CMK (cell line): ENCODE data around the gene PRSS27.
"Not testable (repeated sequence)": the region's sequence is repeated elsewhere in the genome, so short reads cannot be mapped to it uniquely, and the experiment has no call there.

Experiments
- DNase-seq: peaks from one replicate; pipeline ENCODE4 v3.0.0-alpha.2; 2010; ENCODE audit warnings: low read depth

PRSS27 gene

DNA sequence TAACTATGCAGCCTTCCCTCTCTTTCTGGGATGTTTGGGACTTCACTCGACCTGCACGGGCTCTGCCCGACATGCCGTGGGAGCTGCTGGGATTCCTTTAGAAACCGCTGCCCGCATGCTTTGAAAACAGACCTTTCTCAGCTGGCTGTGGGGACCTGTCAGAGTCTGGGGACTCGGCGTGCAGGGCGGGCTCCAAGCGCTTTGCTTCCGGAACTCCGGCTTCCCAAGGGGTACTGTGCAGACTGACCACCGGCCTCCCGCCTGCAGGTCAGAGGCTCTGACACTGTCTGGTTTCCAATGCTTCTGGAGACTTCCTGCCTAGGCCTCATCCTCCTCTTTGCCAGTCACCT lies 11.8 kb downstream of the PRSS27 start:
- DNase-seq = no peak

DNA sequence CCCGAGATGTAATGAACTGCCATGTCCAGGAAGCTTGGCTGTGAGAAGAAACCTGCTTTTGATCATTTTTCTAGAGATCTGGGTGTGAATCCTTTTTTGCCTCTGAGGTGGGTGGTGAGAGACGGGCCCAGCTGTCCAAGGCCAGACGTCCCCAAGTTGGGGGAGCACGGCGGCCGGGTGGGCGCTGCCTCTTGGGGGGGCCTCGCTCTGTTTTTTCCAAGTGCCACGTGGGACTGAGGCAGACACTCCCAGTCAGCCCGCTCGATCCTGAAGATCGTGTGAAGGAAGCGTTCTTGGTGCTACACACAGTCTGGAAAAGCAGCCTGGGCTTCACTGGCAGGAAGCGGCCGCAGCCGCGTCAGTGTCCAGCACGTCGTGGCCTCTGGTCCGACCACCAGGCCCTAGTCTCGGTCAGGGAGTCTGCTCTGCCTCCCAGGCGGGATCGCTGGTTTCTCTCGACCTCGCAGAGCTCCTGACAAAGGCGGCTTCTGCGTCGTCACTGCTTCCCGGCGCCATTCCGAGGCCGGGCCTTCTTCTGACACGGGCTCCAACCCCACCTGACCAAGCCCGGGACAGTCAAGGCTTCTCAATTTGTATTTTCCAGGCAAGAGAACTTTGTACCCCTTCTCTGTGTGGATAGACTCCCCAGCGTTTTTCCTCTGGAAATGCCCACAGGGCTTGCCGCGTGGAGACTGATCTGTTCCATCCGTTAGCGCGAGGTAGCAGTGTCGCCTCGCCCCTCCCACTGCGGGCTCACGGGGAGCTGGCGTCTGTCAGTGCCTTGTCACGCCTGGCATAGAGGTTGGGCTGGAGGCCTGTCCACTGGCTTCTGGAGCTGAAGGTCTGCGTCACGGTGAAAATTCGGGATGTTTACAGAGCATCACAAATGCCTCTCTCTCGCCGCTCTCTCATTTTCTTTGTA lies 12.4 kb downstream of the PRSS27 start:
- no peak for DNase-seq

DNA sequence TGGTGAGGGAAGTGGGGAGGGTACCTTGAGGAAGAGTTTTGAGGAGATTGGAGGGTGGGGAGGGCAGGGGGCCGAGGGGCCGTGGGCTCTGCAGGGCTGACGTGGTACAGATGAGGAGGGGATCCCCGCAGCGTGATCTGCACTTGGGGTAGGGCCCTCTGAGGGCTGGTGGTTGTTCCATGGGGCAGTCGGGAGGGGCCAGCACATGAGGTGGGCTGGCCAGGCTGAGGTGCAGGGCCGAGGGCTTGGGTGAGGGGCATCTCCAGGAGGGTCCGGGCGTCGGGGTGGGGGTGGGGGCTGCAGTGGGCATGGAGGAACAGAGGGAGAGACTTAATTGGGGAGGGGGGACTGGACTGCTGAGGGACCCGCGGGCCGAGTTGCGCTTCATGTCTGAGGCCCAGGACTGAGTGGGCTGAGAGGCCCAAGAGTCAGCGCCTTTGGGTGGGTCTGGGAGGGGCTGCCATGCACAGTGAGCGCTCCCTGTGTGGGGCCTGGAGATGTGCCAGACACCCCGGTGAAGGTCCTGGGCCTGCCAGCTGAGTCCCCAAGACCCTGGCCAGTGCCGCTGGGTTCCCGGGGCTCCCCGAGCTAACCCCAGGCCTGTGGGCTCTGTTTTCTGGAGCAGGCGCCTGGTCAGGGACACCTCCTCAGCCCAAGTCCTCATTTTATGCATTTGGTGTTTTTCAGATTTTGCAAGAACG lies 13.3 kb downstream of the PRSS27 start:
- no peak for DNase-seq

DNA sequence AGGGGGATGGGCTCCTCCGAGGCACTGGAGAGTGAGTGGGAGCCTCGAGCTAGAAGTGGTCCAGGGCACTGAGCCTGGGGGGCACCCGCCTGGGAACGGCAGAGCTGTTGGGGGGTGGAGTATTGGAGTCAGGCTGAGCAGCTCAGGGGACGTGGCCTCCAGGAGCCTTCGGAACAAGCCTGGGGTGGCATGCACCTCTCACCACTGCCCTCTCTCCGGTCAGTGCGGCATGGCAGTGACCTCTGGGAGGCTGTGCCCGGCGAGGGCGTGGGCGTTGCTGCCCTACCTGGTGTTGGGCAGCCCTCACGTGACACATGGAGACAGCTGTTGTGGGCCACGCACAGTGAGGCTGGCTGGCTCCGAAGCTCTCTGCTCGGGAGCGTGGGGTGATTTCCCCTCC lies 13.9 kb downstream of the PRSS27 start:
- no peak for DNase-seq

- no peak for DNase-seq
These were observed 14.7 kb downstream of the PRSS27 start for GRCh38 chr16:2705351-2705750.

DNA sequence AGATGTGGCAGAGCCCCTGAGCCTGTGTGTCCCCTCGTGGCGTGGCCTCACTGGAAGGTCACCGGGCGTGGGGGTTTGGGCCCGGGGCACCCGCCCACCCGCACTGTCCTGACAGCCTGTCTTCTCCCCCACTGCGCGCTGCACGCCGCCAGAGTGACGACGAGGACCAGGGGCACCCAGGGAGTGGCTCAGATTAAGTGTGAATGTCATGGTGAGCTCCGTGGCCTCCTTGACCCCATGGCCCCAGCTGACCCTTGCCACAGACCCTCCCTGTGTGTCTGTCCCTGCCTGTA lies 15.1 kb downstream of the PRSS27 start:
- DNase-seq = no peak

DNA sequence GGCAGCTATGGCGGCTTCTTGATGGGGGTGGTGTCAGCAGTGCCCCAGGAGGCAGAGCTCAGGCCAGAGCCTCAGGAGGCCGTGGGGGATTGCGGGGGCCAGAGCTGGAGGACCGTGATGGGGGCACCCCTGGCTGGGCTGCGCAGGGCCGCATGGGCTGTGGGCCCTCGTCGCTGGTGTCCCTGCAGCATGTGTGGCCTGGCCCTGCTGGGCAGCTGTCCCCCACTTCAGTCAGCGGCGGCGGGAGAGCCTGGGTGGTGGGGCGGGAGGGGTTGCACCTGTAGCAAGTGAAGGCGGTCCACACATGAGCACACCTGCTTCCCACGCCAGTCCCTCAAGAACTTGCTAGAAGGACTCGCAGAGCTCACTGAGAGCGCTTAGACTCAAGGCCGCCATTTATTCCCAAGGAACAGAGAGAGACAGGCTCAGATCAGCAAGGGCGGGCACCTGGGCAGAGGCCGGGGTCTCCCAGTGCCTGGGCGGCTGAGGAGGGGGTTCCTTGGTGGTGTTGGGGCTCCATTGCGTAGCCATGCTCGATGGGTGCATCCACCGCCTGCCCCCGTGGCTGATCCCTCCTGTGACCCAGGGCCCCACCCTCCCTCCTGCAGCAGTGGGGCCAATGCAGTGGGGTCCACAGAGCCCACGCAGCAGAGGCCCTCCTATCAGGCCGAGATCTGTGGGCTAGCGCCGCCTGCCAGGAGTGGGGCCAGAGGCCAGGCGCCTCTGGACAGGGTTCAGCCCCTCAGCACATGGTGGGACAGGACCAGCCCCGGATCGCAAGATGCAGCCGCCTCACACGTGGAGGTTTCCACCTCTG lies 15.7 kb downstream of the PRSS27 start:
- DNase-seq = no peak

DNA sequence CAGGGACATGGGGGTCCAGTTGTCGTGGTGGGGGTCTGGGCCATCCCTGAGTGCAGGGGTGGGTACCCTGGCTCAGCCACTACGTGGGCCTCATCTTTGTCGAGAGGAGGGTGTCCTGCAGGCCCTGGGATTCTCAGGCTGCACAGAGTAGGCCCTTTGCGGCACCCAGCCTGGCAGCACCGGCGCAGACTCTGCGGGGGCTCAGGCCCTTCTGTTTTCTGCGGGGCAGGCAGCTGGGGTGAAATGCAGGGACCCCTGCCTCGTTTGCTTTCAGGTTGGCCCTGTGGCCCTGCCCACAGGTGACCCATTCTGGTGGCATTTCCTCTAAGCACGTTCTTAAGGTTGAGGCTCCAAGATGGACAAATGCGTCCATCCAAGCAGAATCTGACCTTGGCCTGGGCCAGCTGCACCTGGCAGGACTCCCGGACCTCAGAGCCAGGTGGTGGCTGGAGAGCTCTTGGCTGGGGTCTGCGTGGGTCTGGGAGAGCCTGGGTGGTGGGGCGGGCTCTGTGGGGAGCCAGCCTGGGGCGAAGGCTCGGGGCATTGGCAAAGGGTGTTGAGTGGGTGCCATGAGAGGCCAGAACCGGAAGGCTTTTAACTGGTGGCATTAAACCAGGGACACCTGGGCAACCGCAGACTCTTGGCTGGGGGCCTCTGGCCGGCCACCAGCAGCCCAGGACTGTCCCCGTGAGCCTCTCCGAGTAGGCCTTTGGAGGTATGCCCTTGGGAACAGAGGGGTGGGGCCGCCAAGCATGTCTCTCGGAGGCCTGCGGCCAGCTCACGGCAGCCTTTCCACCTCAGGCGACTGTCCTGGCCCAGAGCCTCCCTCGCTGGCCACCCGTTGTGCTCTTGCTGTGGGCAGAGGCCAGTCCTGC lies 16.9 kb downstream of the PRSS27 start:
- DNase-seq = no peak

DNA sequence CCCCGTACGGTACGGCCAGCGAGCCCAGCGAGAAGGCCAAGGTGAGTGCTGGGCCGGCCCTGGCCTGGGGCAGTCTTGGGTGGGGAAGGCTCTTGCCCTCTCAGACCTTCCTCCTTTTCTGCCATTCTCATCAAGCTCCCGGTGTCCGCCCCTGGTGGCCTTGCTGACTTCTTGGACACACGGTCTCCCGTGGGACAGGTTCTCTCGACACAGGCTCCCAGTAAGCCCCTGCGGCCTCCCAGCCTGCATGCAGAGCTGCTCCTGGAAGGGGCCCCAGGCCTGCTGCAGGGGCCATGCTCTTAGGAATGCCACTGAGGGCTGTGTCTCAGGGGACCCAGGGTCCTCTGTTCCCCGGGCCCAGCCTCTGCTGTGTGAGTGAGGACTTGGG lies 17.6 kb downstream of the PRSS27 start:
- DNase-seq = no peak

- no peak for DNase-seq
These were observed 18.1 kb downstream of the PRSS27 start for GRCh38 chr16:2701713-2702437.

GRCh38 chr16:2701272-2701671 lies 18.8 kb downstream of the PRSS27 start:
- DNase-seq = no peak

GRCh38 chr16:2700786-2701185 lies 19.2 kb downstream of the PRSS27 start:
- DNase-seq = no peak

GRCh38 chr16:2699791-2700600 lies 20.0 kb downstream of the PRSS27 start:
- DNase-seq = no peak

GRCh38 chr16:2698965-2699750 lies 20.9 kb downstream of the PRSS27 start:
- DNase-seq = no peak

DNA sequence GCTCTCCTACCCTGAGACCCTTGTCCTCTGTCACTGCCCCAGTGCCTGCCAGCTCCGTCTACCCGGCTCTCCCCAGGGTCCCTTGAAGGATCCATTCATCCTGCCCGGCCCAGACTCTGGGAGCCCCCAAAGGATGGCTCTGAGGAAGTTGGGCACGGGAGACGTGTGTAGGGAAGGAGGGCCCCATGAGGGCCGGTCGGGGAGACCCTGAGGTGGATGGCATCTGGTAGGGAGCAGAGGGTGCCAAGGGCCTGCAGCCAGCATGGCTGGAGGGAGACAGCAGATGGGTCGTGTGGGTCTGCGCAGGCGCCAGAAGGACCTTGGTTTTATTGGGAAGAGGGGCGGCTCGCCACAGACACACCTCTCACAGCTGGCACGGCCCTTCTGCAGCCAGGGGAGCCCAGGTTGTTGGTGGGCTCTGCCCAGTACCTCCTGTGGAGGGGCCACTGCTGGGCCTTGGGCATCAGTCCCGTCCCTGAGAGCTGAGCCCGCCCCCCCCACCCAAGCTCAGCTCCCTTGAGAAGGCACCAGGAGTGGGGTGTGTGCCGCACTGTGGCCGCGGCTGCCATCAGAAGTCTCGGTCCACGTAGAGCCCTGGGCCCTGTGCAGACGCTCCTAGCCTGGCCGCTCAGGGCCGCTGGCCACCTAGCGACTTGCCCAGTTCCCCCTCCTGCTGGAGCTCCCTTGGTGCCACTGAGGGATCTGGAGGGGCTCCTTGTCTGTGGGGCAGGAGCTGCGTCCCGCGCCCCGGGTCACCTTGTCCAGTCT lies 21.7 kb downstream of the PRSS27 start:
- no peak for DNase-seq

DNA sequence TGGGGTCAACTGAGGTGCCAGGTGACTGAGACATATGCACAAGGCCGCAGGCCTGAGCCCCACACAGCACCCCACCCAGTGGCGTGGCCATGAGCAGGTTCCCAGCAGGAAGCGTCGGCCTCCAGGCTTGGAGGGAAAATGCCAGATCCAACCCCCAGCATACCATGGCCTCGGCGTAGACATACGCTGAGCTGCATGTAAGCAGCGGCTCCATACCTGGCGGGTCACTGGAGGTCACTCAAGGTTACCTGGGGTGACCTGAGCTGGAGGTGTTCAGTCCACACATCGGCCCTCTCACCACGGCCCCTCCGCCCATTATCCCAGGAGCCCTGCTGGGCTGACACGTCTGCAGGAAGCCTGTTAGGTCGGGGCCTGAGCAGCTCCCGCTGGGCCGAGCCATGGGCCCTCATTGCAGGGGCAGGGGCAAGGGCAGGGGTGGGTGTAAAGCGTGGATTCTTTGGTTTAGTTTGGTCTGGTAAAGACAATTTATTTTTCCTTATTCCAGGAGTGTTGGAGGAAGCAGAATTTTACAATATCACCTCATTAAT lies 22.5 kb downstream of the PRSS27 start:
- DNase-seq = no peak

DNA sequence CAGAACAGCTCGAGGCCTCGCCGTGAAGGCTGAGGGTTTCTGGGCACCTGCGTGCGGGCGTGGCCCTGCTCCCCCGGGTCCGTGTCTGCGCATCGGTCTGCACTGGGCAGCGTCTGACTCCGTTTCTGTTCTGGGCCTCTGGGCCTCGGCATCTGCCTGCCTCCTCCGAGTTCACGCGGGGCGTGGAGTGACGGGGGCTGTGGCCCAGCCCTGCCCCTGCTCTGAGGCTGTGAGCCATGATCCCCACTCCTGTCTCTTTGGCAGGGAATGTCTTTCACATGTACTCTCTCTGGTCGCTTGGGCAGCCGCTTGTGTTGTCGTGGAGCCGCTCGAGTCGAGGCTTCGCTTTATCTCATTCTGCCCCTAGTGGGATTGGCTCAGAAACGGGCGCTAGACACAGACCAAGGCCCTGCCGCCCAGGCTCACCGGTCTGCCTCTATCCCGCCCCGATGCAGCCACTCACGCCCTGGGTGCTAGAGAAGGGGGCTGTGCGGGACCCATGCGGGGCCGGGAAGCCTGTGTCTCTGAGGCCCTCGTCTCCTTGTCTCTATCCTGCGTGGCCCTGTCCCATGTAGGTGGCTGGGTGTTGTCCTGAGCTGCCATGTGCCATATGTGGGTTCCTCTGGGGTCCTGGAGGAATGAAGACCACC lies 23.3 kb downstream of the PRSS27 start:
- DNase-seq = not testable (repeated sequence)
